ENCODE results near the gene SNTB2. TPM values are rescaled to one million over a fixed set of nuclear protein-coding genes. Genes with fewer than 3 reads are reported as not detected.

SNTB2 gene
- total and polyA plus RNA-seq, 2 of the 13 experiments (the other 11 are each of a cell fraction or from before 2014, with no cell fraction given) = 11.5 to 19.2 TPM

- TF ChIP-seq GLI4 (CRISPR knock-in tag; IDR thresholded peaks at IDR 0.05; ENCODE audit: borderline replicate concordance) (no peak; the same call in none of the 2 replicates), EP300 (IDR thresholded peaks at IDR 0.05; ENCODE audit: low read depth in 2 of 2, low read length in 2 of 2) (0 out of 4 replicates have a peak, but pooled peaks of 1 of the 2 experiments have one; percentile 28), EP300 (CRISPR knock-in tag; IDR thresholded peaks at IDR 0.05; ENCODE audit: borderline replicate concordance) (no peak), ZNF550 (CRISPR knock-in tag; IDR thresholded peaks at IDR 0.05; ENCODE audit: borderline replicate concordance) (peak; percentile 88; the same call in 1 of the 2 replicates), ZSCAN30 (CRISPR knock-in tag; IDR thresholded peaks at IDR 0.05) (peak; percentile 14; the same call in 1 of the 2 replicates), MIER2 (CRISPR knock-in tag; IDR thresholded peaks at IDR 0.05) (peak; percentile 20; the same call in 1 of the 2 replicates), MZF1 (CRISPR knock-in tag; IDR thresholded peaks at IDR 0.05; ENCODE audit: borderline replicate concordance) (no peak; the same call in 1 of the 2 replicates), TRIM22 (IDR thresholded peaks at IDR 0.05) (no peak), HNRNPK (IDR thresholded peaks at IDR 0.05; ENCODE audit: low read depth, low read length, poor library complexity, severe bottlenecking) (peak; percentile 61), ZSCAN12 (CRISPR knock-in tag; IDR thresholded peaks at IDR 0.05) (peak; percentile 93; the same call in 1 of the 2 replicates), MBNL3 (CRISPR knock-in tag; conservative IDR thresholded peaks at IDR 0.05) (no peak), ZMAT5 (CRISPR knock-in tag; IDR thresholded peaks at IDR 0.05; ENCODE audit: borderline replicate concordance, low read depth) (no peak), ZNF20 (CRISPR knock-in tag; IDR thresholded peaks at IDR 0.05) (no peak), ZNF276 (CRISPR knock-in tag; IDR thresholded peaks at IDR 0.05; ENCODE audit: low read depth) (no peak), ONECUT2 (CRISPR knock-in tag; IDR thresholded peaks at IDR 0.05) (peak; percentile 67; the same call in 1 of the 2 replicates), ZNF567 (CRISPR knock-in tag; IDR thresholded peaks at IDR 0.05; ENCODE audit: borderline replicate concordance) (peak; percentile 84; the same call in 1 of the 2 replicates), NR3C1 (CRISPR knock-in tag; IDR thresholded peaks at IDR 0.05) (no peak), ZSCAN21 (CRISPR knock-in tag; IDR thresholded peaks at IDR 0.05; ENCODE audit: borderline replicate concordance) (no peak), ZSCAN29 (CRISPR knock-in tag; conservative IDR thresholded peaks at IDR 0.05) (peak; percentile 77; the same call in 1 of the 2 replicates), KDM4B (CRISPR knock-in tag; IDR thresholded peaks at IDR 0.05) (peak; percentile 89), POLR2AphosphoS2 (IDR thresholded peaks at IDR 0.05; ENCODE audit: low read depth, low read length) (no peak), ARID5B (CRISPR knock-in tag; IDR thresholded peaks at IDR 0.05) (peak; percentile 68)
Measured at GRCh38 chr16:69186642-69187445, at the start of gene SNTB2 (continued).
